Posterior cingulate gyrus (tissue), 11 donors: ENCODE data around the gene RIN3.
A peak's percentile ranks its signal among the peaks of the same experiment; 100 is the strongest.

ENCODE experiments used
- DNase-seq, 10 donors: peaks; one replicate each; pipeline versions ENCODE4 v3.0.0 to v3.0.0-alpha.2; 2020 to 2021; ENCODE audit warnings: mixed read lengths in 3 of 10
- intact Hi-C: fragments of 100-400 bp; cut with DNase I; formaldehyde crosslinking; loops from one replicate; pipeline ENCODE4 v1.15.1; 2023

Gene RIN3

GRCh38 chr14:92724516-92725340, 211.1 kb downstream of the RIN3 start:
- intact Hi-C loops: no loop called here
- DNase-seq: peak in 1 of 10 donors; percentile 51

- DNase-seq: peak in 1 of 10 donors; percentile 55
- intact Hi-C loops: no loop called here
These were observed 212.8 kb downstream of the RIN3 start for GRCh38 chr14:92726135-92726932.

GRCh38 chr14:92726933-92727262, 213.3 kb downstream of the RIN3 start:
- peak in 1 of 10 donors; percentile 16 for DNase-seq
- intact Hi-C loops: no loop called here

DNA sequence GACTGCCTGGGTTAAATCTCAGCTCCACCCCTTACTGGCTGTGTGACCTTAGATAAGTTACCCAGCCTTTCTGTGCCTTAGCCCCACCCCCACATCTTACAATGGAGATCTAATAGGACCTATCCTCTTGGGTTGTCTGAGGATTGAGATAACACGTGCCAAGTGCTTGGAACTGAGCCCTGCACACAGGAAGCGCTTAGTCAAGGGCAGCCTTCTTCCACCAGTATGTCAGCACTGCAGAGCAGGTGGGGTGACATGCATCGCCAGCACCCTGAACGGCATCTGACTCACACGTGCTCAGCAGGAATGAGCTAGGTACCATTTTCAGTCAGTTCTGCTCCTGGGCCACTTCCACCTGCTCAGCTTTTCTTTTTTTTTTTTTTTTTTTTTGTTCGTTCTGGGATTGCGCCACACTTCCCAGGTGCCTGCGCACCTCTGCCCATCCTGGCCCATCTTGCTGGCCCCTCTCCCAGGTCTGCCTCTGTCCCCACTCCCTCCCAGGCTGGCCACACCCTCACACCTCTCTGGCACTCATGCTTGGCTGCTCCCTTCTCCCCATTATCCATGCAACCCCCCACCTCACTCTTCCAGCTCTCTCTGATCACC, 215.3 kb downstream of the RIN3 start:
- intact Hi-C loops: no loop called here
- peak in 1 of 10 donors; percentile 65 for DNase-seq

- DNase-seq: no peak
- intact Hi-C loops: no loop called here
These were observed 216.2 kb downstream of the RIN3 start for GRCh38 chr14:92729634-92730358.

GRCh38 chr14:92731622-92732115, 218.1 kb downstream of the RIN3 start:
- intact Hi-C loops: no loop called here
- DNase-seq: no peak

GRCh38 chr14:92733007-92733406, 219.4 kb downstream of the RIN3 start:
- DNase-seq: no peak
- intact Hi-C loops: no loop called here

- intact Hi-C loops: no loop called here
- peak in 1 of 10 donors; percentile 33 for DNase-seq
These were observed 221.0 kb downstream of the RIN3 start for GRCh38 chr14:92734618-92735017.

DNA sequence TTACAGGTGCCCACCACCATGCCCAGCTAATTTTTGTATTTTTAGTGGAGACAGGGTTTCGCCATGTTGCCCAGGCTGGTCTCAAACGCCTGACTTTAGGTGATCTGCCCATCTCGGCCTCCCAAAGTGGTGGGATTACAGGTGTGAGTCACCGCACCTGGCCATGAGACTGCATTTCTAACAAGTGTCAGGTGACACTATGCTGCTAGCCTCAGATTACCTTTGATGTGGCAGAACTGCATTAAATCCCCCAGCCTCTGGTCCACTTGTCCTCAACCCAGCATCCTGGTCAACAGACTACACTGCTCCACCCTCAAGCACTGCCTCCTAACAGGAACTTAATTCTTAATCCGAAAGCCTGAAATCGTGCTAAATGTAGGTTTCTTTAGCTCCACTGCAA, 221.8 kb downstream of the RIN3 start:
- peak in 1 of 10 donors; percentile 16 for DNase-seq
- intact Hi-C loops: no loop called here

GRCh38 chr14:92737206-92737605, 223.6 kb downstream of the RIN3 start:
- intact Hi-C loops: no loop called here
- peak in 1 of 10 donors; percentile 24 for DNase-seq

DNA sequence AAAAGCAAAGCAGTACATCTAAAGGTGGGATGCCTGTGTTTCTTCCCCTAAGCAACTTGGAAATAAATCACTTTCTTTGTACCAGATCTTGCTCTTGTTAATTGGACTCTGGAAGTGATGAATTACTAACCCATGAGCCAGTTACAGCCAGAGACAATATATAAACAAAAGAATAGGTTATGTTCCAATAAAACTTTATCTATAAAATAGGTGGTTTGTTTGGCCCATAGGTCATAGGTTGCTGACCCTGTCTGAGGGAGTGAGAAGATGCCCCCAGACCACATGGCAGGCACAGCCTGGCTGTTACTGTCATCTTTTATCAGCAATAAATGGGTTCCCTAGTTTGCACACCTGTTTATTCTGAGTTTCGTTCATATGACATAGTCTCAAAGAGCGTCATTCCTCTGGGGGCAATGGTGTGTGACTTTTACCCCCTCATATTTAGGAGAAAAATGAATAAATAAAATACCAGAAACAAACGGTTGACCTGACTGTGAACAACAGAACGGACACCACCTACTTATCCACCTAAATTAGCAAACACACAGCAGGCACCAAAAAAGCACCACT, 224.1 kb downstream of the RIN3 start:
- DNase-seq: peak in 1 of 10 donors; percentile 16
- intact Hi-C loops: no loop called here
